ENCODE measurements around the gene CD58. TPM values are rescaled to one million over a fixed set of nuclear protein-coding genes. Genes with fewer than 3 reads are reported as not detected.

Gene CD58, protein sequence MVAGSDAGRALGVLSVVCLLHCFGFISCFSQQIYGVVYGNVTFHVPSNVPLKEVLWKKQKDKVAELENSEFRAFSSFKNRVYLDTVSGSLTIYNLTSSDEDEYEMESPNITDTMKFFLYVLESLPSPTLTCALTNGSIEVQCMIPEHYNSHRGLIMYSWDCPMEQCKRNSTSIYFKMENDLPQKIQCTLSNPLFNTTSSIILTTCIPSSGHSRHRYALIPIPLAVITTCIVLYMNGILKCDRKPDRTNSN
- total RNA-seq: 7.0 and 8.9 TPM in 2 replicates

DNA sequence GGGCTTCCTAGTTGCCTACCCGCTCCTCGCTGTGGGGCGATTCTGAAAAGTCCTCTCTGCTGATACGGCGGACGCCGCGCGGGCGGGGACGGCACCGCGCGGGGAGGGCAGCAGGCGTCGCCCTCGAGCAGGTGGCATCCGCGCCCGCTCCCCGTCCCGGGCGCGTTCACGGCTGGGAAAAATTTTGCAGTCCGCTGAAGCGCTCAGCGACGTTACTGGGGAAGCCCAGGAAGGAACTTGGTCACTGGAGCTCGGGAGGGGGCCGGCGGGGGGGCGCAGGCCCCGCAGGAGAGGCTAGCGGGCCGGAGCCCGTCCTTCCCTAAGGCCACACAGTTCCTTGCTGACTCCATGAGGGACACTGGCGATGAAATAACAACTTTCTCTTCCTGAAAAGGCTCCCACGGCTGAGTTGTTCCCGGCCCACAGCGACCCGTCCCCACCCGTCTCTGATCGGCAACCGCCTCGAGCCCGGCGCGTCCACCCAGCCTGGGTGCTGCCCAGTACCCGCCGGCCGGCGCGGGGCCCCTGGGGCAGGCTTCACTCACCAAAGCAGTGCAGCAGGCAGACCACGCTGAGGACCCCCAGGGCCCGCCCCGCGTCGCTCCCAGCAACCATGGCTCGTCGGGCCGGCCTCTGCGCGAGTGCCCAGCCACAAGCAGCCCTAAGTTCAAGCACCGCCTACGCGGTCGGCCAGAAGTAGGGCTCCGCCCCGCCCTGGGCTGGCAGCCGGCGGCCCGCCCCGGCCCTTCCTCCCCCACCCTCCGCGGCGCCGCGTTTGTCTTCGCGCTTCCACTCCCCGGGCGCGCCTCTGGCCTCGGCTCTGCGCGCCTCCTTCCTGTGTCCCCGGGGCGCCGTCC, at the start of gene CD58:
Gene CD58, minus strand, starts transcription at position 669 of the 857 bp plus-strand sequence. Its CDS starts 54 bp downstream, at position 615.

Other genes with a start within 250 kb of the CD58 start
- 147 and 156 TPM in 2 replicates for gene ATP1A1, start 197.8 kb downstream of the CD58 start, total RNA-seq
- gene IGSF3, start 96.7 kb upstream of the CD58 start, total RNA-seq: 0.34 and 0.45 TPM in 2 replicates
- not detected in 2 replicates for gene CD2, start 183.4 kb upstream of the CD58 start, total RNA-seq